RWPE1 (cell line): ENCODE measurements around the gene PDPN.

Experiments used
- CTCF ChIA-PET: fragments of 350-600 bp; sonication (Branson Sonifier 250); formaldehyde crosslinking; extraction: SDS; loops from one replicate; lab custom pipeline; 2021; lab: Yijun Ruan, JAX
- POLR2A ChIA-PET: fragments of 400-600 bp; formaldehyde crosslinking; extraction: SDS; loops from one replicate; lab custom pipeline; 2020; ENCODE audit warnings: antibody characterized with exemption; ENCODE audit not compliant: low non-redundant PET; lab: Yijun Ruan, JAX
- DNase-seq: peaks from one replicate; pipeline ENCODE4 v3.0.0; 2012; ENCODE audit warnings: low spot score
- H3K27ac ChIP-seq: fragments of 450-650 bp; 2 replicates; pipeline ENCODE4 v1.5.1; 2017
- TF ChIP-seq, protein P1 (sequence below): fragments of 450-650 bp; conservative IDR thresholded peaks from 2 replicates; pipeline ENCODE4 v1.5.1; 2017; ENCODE audit warnings: low read depth, mild to moderate bottlenecking

PDPN gene

GRCh38 chr1:13541435-13542215, 42.0 kb upstream of the PDPN start:
- ChIA-PET POLR2A (no interaction called here), CTCF (no interaction called here)
- TF ChIP-seq, protein P1, sequence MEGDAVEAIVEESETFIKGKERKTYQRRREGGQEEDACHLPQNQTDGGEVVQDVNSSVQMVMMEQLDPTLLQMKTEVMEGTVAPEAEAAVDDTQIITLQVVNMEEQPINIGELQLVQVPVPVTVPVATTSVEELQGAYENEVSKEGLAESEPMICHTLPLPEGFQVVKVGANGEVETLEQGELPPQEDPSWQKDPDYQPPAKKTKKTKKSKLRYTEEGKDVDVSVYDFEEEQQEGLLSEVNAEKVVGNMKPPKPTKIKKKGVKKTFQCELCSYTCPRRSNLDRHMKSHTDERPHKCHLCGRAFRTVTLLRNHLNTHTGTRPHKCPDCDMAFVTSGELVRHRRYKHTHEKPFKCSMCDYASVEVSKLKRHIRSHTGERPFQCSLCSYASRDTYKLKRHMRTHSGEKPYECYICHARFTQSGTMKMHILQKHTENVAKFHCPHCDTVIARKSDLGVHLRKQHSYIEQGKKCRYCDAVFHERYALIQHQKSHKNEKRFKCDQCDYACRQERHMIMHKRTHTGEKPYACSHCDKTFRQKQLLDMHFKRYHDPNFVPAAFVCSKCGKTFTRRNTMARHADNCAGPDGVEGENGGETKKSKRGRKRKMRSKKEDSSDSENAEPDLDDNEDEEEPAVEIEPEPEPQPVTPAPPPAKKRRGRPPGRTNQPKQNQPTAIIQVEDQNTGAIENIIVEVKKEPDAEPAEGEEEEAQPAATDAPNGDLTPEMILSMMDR, result no peak
- no peak for DNase-seq
- H3K27ac ChIP-seq, result peak overlapping the region; percentile 66

DNA sequence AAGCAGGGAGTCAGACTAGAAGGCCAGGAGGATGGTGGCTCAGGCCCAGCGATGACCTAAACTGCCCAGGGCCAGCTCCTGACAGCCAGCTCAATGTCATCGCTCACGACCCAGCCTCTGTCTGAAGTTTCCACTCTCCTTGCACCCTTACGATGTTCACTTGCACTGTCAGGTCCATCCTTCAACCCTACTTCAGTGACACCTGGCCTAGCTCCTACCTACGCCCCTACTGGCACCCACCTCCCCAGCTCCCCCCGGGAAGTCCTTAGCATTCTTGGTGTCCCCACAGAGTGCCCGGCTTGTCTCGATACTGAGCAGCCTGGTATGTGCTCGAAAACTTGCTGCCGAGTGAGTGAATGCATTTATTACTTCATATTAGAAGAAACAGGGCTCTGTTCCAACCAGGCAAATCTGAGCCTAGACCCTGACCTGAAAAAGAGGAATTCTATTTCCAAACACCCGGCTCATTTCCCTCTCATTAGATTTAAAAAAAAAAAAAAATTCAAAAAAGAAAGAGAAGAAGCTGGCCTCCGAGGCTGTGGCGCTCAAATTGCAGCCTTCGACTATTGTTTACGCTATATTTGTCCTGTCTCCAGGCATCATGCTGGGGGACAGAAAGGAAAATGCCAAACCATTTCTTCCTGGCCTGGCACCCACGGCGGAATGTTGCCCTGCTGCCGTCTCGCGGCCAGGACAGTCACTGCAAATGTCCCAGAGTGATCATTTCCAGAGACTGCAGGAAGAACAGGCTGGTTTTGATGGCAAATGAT, 40.0 kb upstream of the PDPN start:
- CTCF ChIA-PET, result interaction anchor here (0.5 to 1.0 kb wide), 3 partner anchors 9 to 21 kb away, joined by 3 to 6 read pairs (median 3); no protein-coding TSS in a partner anchor
- TF ChIP-seq, protein P1, result peak; percentile 76
- peak; percentile 50 for DNase-seq
- POLR2A ChIA-PET, result no interaction called here
- peak overlapping the region; percentile 54 for H3K27ac ChIP-seq

DNA sequence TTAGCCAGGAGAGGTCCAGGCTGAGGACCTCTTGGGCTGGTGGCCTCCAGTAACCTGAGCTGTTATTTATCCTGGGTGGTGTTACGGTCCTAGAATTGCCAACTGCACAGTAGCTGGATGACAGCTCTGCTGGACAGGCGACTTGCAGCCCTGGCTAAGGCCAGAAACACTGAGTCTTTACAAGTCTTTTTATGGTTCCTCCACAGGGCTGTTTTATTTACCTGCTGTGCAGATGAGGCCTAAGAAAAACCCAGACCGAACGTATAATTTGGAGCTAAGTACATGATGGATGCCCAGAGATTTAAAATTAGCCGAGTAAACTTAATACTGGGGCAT, 39.4 kb upstream of the PDPN start:
- H3K27ac ChIP-seq, result peak overlapping the region; percentile 54
- ChIA-PET POLR2A (no interaction called here), CTCF (interaction anchor here (0.7 kb wide), 1 partner anchor 223 kb away, joined by 4 read pairs; no protein-coding TSS in a partner anchor)
- TF ChIP-seq, protein P1, result no peak; the same call in 1 of the 2 replicates
- DNase-seq, result no peak

GRCh38 chr1:13546791-13547190, 36.8 kb upstream of the PDPN start:
- H3K27ac ChIP-seq, result no peak overlapping the region
- CTCF ChIA-PET, result no interaction called here
- TF ChIP-seq, protein P1, result no peak
- no peak for DNase-seq
- POLR2A ChIA-PET, result no interaction called here

GRCh38 chr1:13548281-13548680, 35.4 kb upstream of the PDPN start:
- DNase-seq, result no peak
- TF ChIP-seq, protein P1, result no peak
- ChIA-PET POLR2A (no interaction called here), CTCF (interaction anchor here (0.6 kb wide), 1 partner anchor 88 kb away, joined by 5 read pairs; no protein-coding TSS in a partner anchor)
- no peak overlapping the region for H3K27ac ChIP-seq

DNA sequence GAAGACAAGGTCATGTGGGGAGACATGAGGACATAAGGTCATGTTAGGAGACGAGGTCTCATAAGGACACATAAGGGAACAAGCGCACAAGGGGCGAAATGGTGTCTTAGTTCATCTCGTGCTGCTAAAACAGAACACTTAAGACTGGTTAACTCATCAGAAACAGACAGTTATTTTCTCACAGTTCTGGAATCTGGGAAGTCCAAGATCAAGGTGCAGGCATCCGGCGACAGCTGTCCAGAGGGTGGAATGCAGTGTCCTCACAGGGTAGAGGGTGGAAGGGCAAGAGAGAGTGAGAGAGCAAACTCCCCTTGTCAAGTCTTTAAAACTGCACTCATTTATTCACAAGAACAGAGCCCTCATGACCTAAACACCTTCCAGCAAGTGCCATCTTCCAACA, 34.6 kb upstream of the PDPN start:
- DNase-seq, result no peak
- ChIA-PET POLR2A (no interaction called here), CTCF (interaction anchor here (0.7 kb wide), 1 partner anchor 150 kb away, joined by 3 read pairs; no protein-coding TSS in a partner anchor)
- H3K27ac ChIP-seq, result no peak overlapping the region
- TF ChIP-seq, protein P1, result no peak
